NCI-H128 (cell line): ENCODE measurements around the gene SPIN4.
A peak's percentile ranks its signal among the peaks of the same experiment; 100 is the strongest.
"Not testable (repeated sequence)": the region's sequence is repeated elsewhere in the genome, so short reads cannot be mapped to it uniquely, and the experiment has no call there.

ENCODE experiments used
- DNase-seq: peaks from one replicate; lab custom pipeline; 2025; ENCODE audit not compliant: unreplicated experiment; lab: John Stamatoyannopoulos, UW

The SPIN4 gene

GRCh38 chrX:63350941-63351616 is at the start of gene SPIN4:
TSS of gene SPIN4 (minus strand) at chrX:63351332. CDS start at chrX:63350819, 513 bp downstream.
- peak; percentile 62 for DNase-seq

DNA sequence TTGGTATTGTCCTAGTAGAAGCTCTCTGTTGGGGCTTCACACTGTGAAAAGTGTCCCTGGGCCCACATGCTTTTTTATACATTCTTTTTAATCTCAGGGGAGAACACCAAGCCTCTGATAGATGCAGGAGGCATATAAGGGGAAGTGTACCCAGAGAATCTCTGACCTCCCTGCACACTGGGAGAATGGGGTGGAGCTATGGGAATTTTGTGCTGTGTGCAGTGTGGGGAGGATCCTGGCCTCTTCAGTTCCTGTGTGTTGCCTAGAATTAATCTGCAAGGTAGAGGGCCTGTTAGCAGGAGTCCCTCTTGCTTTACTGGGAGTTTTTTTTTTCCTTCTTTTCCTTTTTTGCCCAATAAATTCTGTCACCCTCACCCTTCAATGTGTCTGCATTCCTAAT is 49.2 kb upstream of the SPIN4 start:
- no peak for DNase-seq

DNA sequence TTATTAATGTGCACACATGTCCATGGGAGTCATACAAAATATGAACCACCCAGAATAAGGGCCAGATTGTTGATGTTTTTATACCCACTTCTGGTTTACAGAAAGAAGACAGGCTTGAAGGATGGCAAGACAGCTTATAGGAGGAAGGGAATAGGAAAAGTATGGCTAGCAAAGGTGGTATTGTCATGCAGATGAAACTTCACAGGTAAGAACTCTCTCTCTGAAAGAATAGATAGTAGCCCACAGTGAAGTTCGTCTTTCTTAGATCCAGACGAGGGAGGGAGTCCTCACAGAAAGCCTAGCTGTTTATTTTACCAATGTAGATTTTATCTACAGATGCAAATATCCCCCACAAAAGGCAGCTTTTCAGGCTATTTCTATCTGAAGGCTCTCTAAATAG is 43.7 kb upstream of the SPIN4 start:
- no peak for DNase-seq

GRCh38 chrX:63393094-63393493 is 42.0 kb upstream of the SPIN4 start:
- not testable (repeated sequence) for DNase-seq

DNA sequence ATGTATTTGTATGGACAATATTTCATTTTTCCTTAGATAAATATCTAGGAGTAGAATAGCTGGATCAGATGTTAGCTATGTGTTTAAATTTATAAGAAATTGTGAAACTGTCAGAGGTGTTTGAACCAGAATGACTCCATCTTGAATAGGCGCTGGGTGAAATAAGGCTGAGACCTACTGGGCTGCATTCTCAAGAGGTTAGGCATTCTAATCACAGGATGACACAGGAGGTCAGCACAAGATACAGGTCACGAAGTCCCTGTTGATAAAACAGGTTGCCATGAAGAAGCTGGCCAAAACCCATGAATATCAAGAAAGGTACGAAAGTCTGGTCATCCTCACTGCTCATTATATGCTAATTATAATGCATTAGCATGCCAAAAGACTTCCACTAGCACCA is 36.3 kb upstream of the SPIN4 start:
- no peak for DNase-seq

- not testable (repeated sequence) for DNase-seq
Observed at GRCh38 chrX:63384263-63384662, 33.1 kb upstream of the SPIN4 start.

- not testable (repeated sequence) for DNase-seq
Observed at GRCh38 chrX:63373012-63373411, 21.9 kb upstream of the SPIN4 start.

DNA sequence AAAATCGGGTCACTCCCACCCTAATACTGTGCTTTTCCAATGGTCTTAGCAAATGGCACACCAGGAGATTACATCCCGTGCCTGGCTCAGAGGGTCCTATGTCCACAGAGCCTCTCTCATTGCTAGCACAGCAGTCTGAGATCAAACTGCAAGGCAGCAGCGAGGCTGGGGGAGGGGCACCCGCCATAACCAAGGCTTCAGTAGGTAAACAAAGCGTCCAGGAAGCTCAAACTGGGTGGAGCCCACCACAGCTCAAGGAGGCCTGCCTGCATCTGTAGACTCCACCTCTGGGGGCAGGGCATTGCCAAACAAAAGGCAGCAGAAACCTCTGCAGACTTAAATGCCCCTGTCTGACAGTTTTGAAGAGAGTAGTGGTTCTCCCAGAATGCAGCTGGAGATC is 16.6 kb upstream of the SPIN4 start:
- not testable (repeated sequence) for DNase-seq

- DNase-seq = no peak
Observed at GRCh38 chrX:63363788-63364187, 12.7 kb upstream of the SPIN4 start.

- DNase-seq = no peak
Observed at GRCh38 chrX:63361494-63361893, 10.4 kb upstream of the SPIN4 start.

DNA sequence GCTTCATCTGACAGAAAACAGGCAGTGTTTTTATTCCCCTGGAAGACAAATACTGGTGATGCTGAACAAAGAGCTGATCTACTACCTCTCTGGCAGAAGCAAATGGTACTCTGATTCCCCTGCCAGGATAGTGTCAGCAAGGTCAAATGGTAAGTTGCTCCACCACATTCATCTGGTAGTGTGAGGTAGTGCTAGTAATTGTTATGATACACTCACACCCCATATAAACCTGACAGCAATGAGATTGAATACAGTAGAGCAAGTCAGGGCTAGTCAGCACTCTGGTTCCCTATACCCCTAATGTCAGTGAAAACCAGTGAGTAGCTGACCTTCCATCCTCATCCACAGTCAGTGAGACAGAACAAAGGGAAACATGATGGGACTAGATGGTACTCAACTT is 3.4 kb upstream of the SPIN4 start:
- DNase-seq = no peak

DNA sequence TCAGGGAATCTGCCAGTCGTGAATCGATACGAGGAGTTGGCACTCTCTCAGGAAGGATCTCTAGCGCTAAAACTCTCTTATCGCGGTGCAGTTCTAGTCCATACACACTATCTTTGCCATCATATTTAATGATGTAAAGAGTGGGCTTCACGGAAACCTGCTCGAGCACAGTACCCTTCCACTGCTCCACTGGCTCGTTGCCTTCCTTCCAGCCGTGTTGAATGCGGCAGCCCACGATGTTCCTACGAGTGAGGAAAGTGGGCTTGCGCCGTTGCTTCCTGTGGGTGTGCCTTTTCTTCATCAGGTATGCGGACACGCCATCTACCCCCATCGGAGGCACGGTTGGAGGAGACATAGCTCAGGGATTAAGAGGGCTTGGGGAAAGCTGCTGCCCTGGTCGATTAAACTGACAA is 661 bp downstream of the SPIN4 start:
- DNase-seq = peak; percentile 36

DNA sequence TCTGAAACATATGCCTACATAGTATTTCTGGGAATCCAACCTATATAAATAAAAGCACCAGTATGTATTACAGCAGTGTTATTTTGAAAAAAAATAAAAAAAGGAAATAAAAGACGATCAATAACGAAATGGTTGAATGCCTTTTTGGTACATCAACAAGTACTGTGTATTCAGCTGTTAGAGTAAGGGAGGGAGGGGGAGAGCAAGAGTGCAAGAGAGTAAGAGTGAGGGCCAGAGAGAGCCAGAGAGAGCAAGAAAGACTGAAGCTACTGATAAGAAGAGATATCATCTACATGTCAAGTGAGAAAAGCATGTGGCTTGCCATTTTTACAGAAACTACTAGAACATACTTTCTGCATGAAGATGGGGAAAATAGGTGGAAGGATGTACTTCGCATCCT is 1.8 kb downstream of the SPIN4 start:
- no peak for DNase-seq

DNA sequence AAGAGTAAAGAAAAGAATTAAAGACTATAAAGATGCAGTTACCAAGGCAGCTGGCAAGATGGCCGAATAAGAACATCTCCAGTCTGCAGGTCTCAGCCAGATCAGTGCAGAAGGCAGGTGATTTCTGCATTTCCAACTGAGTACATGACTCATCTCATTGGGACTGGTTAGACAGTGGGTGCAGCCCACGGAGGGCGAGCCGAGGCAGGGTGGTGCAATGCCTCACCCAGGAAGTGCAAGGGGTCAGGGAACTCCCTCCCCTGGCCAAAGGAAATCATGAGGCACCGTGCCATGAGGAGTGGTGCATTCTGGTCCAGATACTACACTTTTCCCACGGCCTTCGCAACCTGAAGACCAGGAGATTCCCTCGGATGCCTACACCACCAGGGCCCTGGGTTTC is 20.5 kb downstream of the SPIN4 start:
- no peak for DNase-seq

GRCh38 chrX:63327788-63328187 is 23.3 kb downstream of the SPIN4 start:
- no peak for DNase-seq

DNA sequence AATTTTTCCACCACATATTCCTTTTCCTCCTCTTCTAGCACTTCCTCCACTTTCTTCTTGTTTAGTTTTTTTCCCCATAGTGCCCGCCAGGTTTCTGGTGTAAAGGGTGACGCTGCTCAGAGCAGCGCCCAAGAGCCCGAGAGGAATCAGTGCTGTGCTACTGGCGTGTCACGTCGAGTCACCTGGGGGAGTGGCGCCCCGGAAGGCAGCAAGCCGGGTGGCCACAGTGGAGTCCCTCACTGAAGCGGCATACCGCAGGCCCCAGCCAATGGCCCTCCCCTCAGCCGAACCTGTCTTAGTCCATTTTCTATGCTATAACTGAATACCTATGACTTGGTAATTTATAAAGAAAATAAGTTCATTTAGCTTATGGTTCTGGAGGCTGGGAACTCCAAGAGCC is 51.5 kb downstream of the SPIN4 start:
- no peak for DNase-seq
